GM18511 (cell line): ENCODE data around the gene RHPN2.

Experiments
- ATAC-seq: cut with Tn5 transposase; IDR thresholded peaks from one replicate; pipeline ENCODE4 v1.9.1; 2021; ENCODE audit warnings: mild to moderate bottlenecking, moderate library complexity; ENCODE audit not compliant: unreplicated experiment

Gene RHPN2

DNA sequence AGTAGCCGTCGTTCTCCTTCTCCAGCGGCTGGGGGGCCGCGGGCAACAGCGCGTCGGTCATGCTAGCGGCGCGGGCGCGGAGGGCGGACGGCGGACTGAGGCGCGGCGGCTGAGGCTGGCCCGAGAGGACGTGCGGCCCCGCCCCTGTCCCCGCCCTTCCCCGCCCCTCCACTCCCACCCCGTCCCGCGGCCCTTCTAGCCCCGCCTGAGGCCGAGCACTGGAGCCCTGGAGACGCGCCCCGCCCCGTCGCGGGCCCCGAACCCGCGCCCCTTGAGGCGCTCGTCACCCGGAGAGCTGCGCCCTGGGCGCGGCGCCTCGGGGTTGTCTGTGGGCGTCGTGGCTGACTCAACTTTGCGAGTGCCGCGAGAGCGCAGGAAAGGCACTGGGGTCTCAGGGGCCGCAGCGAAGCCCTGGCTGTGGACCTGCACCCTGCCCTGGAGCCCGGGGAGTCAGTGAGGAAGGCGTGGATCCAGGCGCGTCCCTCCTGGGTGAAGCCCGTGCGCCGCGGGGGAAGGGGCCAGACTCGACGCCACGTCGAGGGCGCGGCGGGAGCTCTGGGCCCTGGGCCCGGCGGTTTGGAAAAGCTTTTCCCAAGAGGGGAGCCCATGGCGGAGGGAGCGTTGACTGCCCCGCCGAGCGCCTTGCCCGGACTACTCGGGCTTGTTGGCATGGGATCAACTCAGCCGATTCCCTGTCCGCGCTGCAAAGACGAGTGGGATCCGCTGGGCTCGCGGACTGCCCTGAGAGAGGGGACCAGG, at the start of gene RHPN2:
Gene RHPN2 (minus strand): TSS at position 97 of the 759 bp plus-strand sequence. CDS start 36 bp downstream, at position 61.
- peak; percentile 84 for ATAC-seq

DNA sequence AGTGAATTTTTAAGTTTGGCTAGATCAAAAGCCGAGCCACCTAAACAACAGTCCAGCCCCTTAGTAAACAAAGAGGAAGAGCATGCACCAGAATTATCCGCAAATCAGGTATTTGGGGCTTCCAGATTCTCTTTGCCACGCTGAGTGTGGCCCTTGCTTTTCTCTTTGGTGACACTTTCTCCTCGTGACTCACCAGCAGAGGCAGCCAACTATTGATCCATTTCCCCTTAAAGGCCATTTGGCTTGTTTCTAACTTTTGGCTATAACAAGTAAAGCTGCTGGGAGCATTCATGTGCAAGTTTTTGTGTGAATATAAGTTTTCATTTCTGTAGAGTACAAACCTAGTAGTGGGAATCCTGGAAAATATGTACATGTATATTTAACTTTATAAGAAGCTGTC, 49.6 kb upstream of the RHPN2 start:
- no peak for ATAC-seq

DNA sequence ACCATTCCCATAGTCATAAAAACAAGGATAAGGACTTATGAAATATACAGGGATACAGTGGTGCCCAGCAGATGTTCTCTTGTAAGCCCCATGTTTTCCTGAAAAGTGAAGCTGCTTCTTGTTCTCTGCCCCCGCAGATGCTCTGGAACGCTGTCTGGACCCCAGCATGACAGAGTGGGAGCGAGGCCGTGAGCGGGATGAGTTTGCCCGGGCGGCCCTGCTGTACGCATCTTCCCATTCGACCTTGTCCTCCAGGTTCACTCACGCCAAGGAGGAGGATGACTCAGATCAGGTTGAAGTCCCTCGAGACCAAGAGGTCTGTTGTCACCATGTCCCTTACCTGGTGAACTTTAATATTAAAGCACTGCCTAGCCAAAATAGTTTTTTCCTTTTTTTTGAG, 46.9 kb upstream of the RHPN2 start:
- no peak for ATAC-seq

DNA sequence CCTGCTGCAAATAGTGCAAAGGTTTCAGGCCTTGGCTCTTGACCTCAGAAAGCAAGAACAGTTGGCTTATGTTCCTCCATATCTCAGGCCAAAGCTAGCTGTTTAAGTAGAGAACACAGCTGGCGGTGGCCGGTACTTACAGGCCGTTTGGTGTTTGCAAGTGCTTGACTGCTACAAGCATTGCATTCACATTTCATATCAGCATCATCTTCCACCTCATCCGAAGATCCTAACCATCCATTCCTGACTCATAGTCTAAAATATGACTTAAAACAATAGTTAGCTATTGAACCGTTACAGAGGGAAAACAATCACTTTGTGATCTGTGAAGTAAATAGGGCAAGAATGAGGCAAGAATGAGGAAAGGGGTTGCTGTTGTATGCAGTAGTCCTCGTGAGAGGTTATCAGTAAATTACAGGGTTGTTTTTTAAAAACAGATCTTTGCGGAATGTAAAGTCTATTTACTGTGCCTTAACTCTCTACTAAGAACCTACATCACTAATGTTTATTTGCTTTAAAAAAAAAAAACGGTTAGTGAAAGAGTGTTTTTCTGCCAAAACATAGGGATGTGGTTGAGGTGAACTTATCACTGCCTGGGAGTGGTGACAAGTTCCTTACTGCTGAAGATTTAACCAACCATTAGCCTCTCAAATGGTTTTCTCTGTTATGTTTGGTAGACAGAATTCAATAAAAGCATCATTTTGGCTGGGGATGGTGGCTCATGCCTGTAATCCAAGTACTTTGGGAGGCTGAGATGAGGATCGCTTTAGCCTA, 45.6 kb upstream of the RHPN2 start:
- ATAC-seq = no peak

DNA sequence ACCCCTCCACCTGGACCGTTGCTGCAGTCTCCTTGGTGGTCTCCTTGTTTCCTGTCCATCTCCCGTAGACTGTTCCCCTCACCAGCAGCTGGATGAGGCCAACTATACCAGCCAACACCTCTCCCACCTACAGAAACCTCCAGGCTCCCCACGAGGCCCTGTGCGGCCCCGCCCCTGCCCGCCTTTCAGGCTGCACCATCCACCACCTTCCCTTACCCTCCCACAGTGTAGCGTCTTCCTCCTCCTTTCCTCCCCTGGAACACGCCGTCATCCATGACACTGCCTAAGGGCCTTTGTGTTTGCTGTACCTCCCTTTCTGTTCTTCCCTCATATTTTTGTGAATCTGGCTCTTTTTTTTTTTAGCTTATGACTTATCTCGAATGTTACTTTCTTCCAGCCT, 43.5 kb upstream of the RHPN2 start:
- no peak for ATAC-seq

DNA sequence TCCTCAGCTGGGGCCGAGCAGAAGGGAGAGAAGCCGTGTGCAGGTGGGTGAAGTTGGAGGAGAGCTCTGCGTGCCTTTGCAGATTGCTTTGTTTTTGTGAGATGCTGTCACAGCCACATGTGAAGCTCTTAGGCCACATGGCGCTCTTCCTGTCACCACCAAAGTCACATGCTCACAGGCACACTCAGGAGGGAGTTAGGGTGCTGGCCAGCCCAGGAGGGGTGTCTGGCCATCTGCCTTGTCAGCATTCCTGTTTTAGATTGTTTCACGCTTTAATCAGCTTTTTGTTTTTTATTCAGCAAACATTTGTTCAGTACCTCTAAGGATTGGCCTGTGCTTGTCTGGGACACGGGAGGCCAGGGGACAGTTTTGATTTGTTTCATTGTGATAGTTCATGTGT, 38.2 kb upstream of the RHPN2 start:
- ATAC-seq = no peak

DNA sequence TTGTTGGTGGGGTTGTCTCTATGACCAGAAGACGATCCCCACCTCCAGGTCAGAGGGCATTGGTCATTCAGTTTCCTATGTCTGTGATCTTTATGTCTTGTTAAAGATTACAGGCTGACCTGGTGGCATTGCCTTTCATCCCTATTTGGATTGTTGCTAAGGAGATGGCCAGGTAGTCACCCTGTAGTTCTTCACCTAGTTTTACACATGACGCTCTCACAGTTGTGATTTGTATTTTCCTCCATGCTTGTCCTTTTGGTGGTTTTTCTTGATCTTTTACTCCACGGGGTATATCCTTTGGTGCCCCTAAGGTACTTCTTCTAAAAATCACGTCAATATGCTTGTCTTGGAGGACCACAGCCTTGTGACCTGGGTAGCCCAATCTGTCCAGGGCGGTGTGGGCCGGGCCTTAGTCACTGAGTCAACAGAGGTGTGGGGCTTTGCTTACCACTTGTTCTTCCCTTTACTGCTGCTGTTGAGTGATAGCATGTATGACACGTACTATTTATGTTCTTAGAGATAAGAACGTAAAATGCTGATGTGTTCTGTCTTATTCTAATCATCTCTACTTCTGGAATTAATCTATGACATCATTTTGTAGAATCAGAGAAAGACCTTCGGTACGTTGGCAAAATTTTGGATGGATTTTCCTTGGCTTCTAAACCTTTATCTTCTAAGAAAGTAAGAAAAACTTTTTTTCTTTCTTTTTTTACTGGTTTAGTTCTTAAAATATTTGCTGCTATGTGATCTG, 36.4 kb upstream of the RHPN2 start:
- ATAC-seq = no peak

DNA sequence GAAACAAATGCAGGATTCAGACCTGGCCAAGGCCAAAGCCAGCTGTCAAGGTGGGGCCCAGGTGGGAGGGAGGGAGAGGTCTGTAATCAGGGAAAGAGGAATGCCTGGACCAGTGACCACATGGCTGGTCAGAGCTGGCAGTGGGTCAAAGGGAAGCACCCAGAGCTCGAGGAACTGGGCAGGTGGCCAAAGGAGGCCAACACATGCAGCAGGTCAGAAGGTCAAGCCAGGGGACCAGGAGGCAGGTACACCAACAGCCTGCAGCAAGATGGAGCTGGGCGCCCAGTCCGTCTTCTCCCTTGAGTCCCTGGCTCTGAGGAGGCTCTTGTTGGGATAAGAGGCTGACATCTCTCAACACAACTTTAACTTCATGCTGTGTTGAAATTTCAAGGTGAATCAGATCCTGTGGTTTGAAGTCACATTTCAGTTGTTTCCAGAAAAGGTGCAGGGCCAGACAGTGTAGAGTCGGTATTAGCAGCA, 33.4 kb upstream of the RHPN2 start:
- ATAC-seq = no peak

DNA sequence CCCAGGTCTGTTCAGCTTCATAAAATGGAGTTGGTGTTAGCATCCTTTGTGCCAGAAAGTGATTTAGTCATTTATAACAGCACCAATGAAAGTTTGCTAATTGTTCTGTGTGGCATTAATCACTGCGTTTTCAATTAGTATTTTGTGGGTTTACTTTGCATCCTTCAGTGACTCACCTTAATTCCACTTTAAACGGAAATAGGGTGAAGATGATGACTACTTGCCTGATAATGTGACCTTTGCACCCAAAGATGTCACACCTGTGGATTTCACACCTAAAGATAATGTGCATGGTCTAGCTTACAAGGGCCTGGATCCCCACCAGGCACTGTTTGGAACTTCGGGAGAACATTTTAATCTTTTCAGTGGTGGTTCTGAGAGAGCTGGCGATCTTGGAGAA, 31.3 kb upstream of the RHPN2 start:
- no peak for ATAC-seq

DNA sequence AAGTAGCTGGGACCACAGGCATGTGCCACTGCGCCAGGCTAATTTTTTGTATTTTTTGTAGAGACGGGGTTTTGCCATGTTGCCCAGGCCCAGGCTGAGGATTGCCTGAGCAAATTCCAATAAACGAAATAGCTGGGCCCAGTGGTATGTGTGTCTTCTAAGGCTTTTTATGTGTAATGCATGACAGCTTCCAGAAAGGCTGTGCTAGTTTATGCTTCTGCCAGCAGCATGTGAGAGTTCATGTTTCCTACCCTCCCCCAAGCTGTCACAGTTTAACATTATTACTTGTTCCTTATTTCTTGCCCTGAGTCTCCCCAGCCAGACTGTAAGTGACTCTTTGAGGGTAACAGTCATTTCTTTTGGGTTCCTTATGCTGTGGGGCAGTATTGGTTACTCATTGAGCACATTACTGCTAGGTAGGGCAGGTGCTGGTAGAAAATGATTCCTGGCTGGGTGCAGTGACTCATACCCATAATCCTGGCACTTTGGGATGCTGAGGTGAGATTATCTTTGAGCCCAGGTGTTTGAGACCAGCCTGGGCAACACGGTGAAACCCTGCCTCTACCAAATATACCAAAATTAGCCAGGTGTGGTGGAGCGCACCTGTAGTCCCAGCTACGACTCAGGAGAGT, 29.9 kb upstream of the RHPN2 start:
- ATAC-seq = no peak

DNA sequence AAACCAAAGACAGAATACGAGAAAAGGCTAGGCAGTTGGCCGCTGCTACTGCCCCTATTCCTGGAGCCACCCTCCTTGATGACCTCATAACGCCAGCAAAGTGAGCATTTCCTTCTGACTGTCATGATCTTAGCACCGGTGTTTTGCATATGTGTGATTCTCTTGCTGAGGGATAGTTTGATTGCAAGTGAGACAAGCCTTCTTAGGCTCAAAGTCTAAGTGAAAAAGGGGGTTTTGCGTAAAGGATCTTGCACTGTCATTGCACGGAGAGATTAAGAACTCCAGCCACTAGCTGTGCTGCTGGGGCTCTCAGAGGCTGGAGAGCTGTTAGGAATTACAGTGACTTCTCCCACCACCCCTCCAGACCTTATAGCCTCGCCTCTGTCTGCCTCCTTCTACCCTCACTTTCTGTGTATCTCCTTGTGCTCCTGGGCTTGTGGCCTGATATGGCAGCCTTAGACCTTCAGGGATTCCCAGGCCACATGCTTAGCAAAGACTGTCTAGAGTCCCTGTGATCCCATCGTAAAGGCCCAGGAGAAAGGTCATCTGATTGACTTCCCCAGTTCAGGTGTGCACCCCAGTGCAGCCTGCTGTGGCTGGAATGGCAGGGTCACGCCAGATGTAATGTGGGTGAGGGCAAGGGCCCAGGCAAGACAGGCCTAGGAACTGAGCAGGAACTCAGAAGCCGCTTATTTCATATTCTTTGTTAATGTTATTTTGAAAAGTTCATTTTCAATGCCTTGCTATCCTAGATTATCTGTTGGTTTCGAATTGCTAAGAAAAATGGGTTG, 28.9 kb upstream of the RHPN2 start:
- ATAC-seq = no peak

DNA sequence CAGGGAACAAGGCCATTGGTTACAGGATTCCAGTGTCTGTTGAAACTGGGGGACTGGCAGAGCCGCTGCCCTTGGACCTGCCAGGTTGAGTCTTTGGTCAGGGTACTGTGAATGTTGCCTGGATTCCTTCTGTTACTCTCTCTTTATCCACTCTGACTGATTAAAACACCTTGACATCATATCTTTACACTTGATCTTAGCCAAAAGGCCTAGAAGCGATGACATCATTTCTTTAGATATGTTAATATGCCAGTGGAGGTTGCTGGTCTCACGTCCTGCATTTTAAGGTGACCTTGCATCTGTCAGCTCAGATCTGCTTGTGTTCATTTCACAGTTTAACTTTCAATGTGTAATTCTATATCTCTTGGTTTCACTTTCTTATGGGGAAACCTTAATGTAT, 25.5 kb upstream of the RHPN2 start:
- no peak for ATAC-seq

DNA sequence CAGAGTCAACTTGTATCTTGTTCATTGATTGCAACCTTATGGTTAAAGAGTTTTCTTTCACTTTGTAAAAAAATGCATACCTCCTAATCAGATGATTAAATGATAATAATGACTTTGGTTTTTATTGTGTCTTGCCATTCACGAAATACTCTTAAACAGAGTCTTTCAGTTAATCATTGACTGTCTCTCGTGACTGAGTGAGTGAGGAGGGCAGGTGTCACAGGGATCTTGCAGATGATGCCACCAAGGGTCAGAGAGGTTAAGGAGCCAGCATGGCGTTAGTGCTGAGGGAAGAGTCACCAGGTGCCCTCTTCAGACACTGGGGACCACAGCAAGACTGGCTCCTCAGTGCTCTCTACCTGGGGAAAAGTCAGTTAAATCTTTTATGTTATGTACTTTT, 24.3 kb upstream of the RHPN2 start:
- ATAC-seq = no peak

DNA sequence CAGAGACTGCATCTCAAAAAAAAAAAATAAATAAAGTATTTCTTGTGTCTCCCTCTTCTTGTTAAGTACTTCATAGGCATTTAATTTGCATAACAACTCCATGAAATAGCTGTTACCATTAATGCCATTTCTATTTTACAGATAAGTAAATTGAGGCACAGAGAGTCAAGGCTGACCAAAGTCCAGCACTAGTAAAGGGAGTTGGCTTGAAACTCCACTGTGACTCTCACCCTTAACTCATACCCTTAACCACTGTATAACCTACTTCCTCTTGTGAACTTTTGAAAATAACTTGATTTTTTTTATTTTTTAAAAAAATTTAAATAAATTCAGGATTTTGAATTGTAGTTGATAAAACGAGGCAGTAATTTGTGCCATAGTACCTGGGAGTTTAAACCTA, 22.3 kb upstream of the RHPN2 start:
- no peak for ATAC-seq

DNA sequence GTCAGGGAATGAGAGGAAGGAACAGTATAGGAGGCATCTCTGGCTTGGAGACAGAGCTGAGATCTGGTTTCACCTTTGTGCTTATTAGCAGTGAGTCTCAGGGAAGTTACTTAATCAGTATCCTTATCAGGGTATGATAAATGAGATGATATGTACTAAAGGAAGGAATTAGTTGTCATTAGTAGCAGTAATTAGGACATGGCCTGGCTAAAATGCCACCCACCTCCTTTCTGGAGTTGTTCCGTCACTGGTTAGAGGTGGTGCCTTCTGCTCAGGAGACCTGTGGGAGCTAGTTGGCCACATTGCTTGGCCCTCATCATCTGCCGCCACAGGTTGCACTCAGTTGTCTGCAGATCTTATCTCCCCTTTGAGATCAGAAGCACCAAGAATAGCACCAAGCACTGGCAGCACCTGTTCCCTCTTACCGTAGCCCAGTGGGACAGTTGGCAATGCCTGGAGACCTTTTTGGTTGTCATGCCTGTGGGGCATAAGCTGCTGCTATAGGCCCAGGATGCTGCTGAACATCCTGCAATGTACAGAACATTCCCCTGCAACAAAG, 21.0 kb upstream of the RHPN2 start:
- ATAC-seq = no peak

DNA sequence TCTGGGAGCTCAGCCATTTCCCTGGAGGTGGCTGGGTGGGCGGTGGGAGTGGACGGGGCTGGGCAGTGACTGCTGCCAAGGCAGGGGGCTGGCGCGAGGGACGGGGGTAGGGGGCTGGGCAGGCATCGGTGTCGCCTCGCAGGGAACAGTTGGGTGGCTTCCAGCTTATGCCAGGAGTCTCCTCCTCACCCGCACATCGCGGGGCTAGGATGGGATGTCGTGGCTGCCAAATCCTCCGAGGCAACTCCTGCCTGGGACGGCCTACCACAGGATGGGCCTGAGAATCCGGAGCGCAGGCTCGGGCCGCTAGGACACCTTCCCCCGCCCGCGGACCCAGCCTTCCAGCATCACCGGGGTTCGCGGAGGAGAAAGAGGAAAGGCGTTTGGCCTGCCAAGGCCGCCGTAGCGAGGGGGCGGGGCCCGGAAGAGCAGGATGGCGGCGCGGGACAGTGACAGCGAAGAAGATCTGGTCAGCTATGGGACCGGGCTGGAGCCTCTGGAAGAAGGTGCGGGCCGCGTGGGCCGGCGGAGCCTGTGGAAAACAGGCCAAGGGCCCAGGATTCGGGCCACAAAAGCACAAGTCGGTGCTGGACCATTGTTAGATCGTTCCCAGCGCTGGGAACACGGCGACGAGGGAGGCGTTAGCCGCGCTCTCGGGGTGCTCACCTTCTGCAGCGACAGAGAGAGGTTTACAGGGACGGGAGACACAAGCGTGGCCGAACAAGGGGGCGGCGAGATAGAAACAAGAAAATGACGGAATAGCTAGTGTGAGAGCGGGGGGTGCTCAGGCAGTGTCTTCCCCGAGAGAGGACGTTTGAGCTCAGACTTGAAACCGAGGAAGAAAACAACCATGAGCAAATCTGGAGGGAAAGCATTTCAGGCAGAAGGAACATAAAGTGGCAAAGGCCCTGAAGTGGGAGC, 16.3 kb upstream of the RHPN2 start, which contains the start of gene GPATCH1:
Gene GPATCH1 (plus strand): TSS at position 421 of the 921 bp plus-strand sequence. CDS start 13 bp downstream, at position 434.
- peak; percentile 90 for ATAC-seq

DNA sequence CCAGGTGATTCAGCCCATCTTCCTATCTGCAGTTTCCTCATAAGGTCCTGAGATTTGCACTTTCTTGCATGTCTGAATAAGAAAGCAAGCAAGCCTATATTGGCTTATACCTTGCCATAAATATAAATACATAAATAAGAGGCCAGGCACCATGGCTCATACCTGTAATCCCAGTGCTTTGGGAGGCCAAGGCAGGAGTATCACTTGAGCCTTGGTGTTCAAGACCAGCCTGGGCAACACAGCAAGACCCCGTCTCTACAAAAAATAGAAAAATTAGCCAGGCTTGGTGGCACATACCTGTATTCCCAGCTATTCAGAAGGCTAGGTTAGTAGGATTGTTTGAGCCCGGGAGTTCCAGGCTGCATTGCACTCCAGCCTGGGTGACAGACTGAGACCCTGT, 10.8 kb upstream of the RHPN2 start:
- no peak for ATAC-seq

DNA sequence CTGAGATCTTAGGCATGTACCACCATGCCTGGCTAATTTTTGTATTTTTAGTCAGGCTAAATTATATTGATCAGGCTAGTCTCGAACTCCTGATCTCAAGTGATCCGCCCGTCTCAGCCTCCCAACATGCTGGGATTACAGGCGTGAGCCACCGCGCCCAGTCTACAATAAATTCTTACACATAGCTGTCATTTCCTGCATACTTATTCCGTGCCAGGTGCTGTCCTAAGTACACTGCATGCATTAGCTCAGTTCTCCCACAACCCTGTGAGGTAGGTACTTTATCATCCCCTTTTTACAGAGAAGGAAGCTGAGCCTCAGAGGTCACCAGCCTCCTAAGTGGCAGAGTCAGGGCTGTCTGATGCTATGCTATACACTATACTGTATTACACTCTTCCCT, 7.2 kb upstream of the RHPN2 start:
- no peak for ATAC-seq

DNA sequence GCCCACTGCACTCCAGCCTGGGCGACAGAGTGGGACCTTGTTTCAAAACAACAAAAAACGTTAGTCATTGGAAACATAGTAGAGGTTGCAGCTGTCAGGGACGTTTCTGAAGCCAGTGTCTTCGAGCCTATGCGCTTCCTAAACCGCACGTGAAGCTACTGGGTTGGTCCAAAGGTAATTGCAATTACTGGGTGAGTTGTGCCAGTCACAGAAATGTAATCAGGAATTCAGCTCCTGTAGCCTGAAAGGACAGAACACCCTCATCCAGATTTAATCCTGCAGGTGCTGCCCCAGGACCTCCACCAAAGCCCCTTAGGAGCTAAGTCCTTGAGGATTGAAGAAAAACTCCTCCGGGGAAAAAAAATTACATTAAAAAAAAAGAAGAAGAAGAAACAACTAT, 2.4 kb upstream of the RHPN2 start:
- ATAC-seq = no peak
